Daoy (cell line): Measurements from ENCODE around the gene FZR1. TPM values are rescaled to one million over a fixed set of nuclear protein-coding genes. Genes with fewer than 3 reads are reported as not detected.

Experiments
- DNase-seq: peaks from one replicate; pipeline ENCODE4 v3.0.0-alpha.2; 2015; ENCODE audit warnings: low read depth
- total RNA-seq: library from RNA; depleted of rRNA; stranded (reverse); fragments of >200 nt; shearing (Covaris generic); gene quantifications from 2 replicates; pipeline ENCODE4 v1.2.3, GENCODE V29; 2014

FZR1 gene
- total RNA-seq, 1 experiment from 2014 or later: 43.7 TPM

- no peak for DNase-seq
These were observed 7.4 kb downstream of the FZR1 start for GRCh38 chr19:3513229-3514140.

- DNase-seq: no peak
These were observed 8.8 kb downstream of the FZR1 start for GRCh38 chr19:3514930-3515329.

- DNase-seq: no peak
These were observed 9.8 kb downstream of the FZR1 start for GRCh38 chr19:3515891-3516422.

- DNase-seq: no peak
These were observed 10.6 kb downstream of the FZR1 start for GRCh38 chr19:3516675-3517207.

GRCh38 chr19:3517638-3518037, 11.5 kb downstream of the FZR1 start:
- no peak for DNase-seq

- no peak for DNase-seq
These were observed 12.1 kb downstream of the FZR1 start for GRCh38 chr19:3518255-3518654.

GRCh38 chr19:3518659-3519058, 12.5 kb downstream of the FZR1 start:
- DNase-seq: no peak

GRCh38 chr19:3519126-3519525, 13.0 kb downstream of the FZR1 start:
- DNase-seq: no peak

GRCh38 chr19:3520166-3521103, 14.3 kb downstream of the FZR1 start:
- no peak for DNase-seq

- no peak for DNase-seq
These were observed 15.0 kb downstream of the FZR1 start for GRCh38 chr19:3521104-3521445.

- no peak for DNase-seq
These were observed 16.6 kb downstream of the FZR1 start for GRCh38 chr19:3522421-3523360.

GRCh38 chr19:3523361-3524077, 17.4 kb downstream of the FZR1 start:
- no peak for DNase-seq

GRCh38 chr19:3524078-3524842, 18.1 kb downstream of the FZR1 start:
- no peak for DNase-seq

GRCh38 chr19:3524904-3525451, 18.9 kb downstream of the FZR1 start:
- no peak for DNase-seq

- DNase-seq: no peak
These were observed 20.6 kb downstream of the FZR1 start for GRCh38 chr19:3526507-3527237.

GRCh38 chr19:3527238-3527910, 21.3 kb downstream of the FZR1 start:
- DNase-seq: no peak

GRCh38 chr19:3528080-3528479, 22.0 kb downstream of the FZR1 start:
- DNase-seq: no peak
